ENCODE results near the gene ZNF532.

DNA sequence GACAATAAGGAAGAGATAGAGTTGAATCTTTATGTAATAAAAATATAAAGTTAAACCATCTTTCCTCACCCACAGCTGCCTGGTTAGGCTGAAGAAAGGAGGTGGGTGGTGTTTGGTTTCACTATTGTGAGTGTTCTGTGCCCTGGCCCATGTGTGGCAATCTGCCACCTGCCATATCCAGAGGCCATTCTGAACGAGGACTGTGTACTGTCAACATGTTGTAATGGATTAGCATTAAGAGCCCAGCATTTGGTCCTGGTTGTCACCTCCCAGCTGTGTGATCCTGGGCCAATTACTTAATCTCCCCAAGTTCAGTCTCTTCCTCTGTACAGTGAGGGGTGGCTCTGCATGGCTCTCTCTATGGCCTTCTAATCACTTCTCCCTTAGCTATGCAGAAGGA lies 156.8 kb downstream of the ZNF532 start:
- TF ChIP-seq, protein P1, sequence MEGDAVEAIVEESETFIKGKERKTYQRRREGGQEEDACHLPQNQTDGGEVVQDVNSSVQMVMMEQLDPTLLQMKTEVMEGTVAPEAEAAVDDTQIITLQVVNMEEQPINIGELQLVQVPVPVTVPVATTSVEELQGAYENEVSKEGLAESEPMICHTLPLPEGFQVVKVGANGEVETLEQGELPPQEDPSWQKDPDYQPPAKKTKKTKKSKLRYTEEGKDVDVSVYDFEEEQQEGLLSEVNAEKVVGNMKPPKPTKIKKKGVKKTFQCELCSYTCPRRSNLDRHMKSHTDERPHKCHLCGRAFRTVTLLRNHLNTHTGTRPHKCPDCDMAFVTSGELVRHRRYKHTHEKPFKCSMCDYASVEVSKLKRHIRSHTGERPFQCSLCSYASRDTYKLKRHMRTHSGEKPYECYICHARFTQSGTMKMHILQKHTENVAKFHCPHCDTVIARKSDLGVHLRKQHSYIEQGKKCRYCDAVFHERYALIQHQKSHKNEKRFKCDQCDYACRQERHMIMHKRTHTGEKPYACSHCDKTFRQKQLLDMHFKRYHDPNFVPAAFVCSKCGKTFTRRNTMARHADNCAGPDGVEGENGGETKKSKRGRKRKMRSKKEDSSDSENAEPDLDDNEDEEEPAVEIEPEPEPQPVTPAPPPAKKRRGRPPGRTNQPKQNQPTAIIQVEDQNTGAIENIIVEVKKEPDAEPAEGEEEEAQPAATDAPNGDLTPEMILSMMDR (conservative IDR thresholded peaks at IDR 0.05; ENCODE audit: low read depth, low read length), result no peak
- TF ChIP-seq EZH2 (IDR thresholded peaks at IDR 0.05; ENCODE audit: borderline replicate concordance, low read depth, low read length, poor library complexity, severe bottlenecking), result no peak
